ENCODE results near the gene SUPT16H. TPM values are rescaled to one million over a fixed set of nuclear protein-coding genes. Genes with fewer than 3 reads are reported as not detected.
"Not testable (repeated sequence)": the region's sequence is repeated elsewhere in the genome, so short reads cannot be mapped to it uniquely, and the experiment has no call there.

The SUPT16H gene
- total RNA-seq: 52.6 TPM
- long read RNA-seq, full-length matches to known transcripts: 6 of 174 reads
- long read RNA-seq, partial matches to known transcripts: 152 of 174 reads
- long read RNA-seq, other reads (novel, unspliced or antisense): 16 of 174 reads

DNA sequence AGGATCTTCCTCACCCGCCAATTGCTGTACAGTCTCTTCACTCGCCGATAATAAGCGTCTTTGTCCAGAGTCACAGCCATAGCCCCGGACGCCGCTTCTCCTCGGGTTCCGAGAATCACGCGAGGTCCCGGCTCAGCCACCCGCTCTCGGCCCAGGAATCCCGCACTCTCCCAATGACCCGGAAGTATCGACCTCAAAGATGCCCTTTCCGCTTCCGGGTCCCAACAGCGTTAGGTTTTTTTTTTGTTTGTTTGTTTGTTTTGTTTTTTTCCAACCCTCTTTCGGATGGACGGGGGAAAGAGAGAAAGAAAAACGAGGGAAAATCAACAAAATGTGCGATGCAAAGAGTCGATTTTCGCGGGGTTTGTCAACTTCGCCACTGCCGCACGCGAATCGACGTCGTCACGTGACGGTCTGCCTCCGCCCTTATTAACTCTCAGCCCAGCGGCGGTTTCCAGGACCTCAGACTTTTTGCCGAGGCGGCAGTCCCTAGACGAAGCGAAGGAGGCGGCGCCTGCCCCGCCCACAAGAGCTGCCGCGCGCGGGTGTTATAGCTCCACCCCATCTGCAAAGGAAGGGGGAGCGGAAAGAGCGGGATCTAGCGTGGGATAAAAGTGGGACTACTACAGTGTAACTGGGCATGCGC, at the start of gene SUPT16H:
Gene SUPT16H, minus strand, starts transcription at position 172 of the 646 bp plus-strand sequence. Its CDS starts 92 bp downstream, at position 80.
- DNase-seq (ENCODE audit: low spot score): peak; percentile 99

DNA sequence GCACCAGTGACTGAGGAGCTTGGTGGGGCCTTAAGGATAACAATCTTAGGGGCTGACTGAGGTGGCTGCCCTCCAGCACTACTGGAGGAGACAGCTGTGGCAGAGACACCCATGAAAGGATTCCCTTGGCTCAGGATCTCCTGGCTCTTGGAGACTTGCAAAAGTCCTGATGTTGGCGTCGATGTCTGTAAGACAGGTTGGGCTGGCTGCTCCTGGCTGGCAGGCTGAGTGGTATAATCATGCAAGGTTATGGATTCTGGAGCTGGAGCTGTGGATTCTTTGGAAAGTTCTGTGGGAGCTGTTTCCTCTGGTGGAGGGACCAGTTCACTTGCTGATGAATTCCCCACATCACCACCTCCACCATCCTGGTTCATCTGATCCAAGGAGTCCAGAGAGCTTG, 47.3 kb upstream of the SUPT16H start:
- DNase-seq (ENCODE audit: low spot score): no peak

DNA sequence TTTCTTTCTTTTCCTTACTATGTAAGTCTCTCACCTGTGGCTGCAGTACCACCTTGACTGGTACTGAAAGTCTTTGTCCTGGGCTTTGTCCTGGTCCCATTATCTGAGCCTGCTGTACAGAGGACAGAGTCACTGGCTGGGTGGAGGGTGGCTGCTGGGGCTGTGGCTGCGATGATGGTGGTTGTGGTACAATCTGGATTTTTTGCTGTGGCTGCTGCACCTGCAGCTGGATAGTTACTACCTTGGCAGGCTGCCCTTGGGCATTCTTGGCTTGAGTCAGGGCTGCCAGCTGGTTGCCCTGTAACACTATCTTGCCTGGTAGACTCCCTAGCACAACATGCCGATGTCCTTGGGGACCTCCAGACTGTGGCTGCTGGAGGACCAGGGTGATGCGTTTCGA, 45.1 kb upstream of the SUPT16H start:
- DNase-seq (ENCODE audit: low spot score): no peak

DNA sequence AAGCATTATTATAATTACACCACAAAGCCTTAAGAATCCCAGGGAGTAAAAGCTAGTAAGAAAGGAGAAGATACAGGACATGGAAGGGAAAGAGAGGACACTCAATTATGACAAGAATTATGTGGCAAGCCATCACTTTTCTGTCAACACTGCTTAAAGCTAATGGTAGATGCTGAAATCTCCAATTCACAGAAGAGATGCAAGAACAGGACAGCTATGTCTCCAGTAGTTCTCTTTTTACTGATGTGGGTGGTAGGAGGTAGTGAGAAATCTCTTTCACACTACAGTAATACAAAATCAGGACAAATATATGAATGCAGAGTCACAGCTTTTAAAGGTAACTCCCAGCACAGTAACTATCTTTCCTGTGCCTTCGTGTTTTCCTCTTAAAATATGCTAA, 42.9 kb upstream of the SUPT16H start:
- no peak for DNase-seq (ENCODE audit: low spot score)

DNA sequence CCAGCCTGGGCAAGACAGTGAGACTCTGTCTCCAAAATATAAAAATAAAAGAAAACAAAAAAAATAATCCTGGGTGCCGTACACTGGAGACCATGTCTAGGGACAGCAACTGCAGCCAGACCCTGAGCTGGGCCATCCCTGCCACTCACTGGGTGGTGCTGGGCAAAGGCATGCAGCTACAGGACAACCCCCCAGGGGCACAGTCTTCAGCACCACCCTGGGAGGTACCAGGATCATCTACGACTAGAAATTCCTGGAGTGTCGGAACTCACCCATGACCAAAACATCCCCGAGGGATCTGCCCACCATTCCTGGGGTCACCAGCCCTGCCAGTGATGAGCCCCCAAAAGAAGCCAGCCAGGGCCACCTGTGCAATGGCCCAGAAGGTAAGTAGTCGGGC, 35.7 kb upstream of the SUPT16H start:
- DNase-seq (ENCODE audit: low spot score): no peak

DNA sequence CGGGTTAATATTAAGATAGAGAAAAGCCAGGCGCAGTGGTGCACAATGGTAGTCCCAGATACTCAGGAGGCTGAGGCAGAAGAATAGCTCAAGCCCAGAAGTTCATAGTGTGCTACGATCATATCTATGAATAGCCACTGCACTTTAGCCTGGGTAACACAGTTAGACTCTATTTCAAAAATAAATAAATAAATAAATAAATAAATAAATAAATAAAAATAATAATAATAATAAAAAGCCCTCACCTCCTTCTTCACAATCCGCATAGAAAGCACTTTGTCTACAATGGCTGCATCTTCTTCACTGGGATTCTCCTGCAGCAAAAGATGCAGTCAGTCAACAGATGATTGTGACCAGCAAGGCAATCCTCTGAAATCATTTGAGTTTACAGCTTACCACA, 31.5 kb upstream of the SUPT16H start:
- no peak for DNase-seq (ENCODE audit: low spot score)

DNA sequence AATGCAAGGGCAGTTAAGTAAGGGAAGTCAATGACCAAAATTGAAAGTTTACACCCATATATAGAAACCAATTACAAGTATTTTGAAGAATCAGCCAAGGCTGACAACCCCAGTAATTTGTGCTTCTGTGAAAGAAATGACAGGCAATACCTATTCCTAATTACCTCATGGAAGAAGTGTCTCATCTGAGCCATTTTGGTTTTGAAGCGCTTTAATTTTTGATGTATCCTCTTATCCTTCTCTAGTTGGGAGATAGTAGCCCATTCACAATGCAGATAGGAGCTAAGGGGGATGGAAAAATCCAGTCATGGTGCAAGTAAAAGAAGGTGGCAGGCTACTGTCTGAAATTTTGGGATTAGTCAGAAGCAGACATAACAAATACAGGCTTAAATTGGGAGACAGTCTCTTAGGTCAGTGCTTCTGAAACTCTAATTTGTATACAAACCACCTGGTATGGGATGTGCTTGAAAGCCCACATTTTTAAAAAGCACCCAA, 30.4 kb upstream of the SUPT16H start:
- DNase-seq (ENCODE audit: low spot score): no peak

DNA sequence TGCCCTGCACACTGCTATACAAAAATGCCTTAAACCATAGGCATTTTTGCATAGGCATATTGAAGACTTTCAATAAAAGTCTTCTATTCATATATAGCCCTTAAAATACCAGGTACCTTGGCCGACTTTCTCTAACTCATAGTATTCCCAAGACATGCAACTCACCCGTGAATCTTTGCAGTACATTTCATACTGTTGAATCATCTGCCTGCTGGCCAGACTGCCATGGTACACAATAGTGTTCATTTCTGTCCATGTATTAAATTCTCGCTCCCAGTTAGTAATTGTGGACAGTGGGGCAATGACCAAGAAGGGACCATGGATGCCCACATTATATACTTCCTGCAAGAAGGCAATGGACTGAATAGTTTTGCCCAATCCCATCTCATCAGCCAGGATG, 24.3 kb upstream of the SUPT16H start:
- DNase-seq (ENCODE audit: low spot score): no peak

DNA sequence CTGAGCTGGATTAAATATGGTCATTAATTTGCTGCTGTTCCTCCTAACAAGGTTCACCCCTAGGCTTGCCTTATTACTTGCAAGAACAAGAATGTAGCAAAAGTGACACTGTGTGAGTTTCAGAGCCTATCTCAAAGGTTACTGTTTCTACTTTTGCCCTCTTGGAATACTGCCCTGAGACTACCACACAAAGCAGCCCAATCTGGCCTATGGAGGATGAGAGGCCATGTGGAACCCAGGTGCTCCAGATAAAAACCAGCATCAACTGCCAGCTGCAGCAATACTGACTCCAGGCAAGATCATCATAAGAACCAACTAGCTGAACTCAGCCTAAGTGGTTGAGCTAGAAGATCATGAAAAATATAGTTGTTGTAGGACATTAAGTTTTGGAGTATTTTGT, 22.4 kb upstream of the SUPT16H start:
- no peak for DNase-seq (ENCODE audit: low spot score)

DNA sequence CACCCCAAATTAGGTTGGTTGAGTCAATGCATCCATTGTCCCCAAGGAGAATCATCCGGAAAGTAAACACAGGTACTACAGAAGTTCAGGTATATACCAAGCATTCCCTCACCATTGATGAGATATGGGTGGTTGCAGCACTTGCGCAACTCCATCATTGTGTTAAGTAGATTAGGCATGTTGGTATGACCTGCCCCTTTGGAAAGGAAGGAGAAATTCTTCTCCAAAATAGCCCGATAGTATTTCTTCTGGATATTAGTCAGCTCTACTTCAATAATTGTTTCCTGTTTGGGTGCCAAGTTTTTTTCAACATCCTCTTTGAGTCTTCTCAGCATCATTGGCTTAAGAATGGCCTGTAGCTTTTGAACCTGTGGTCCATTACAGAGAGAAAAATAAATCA, 21.3 kb upstream of the SUPT16H start:
- no peak for DNase-seq (ENCODE audit: low spot score)

DNA sequence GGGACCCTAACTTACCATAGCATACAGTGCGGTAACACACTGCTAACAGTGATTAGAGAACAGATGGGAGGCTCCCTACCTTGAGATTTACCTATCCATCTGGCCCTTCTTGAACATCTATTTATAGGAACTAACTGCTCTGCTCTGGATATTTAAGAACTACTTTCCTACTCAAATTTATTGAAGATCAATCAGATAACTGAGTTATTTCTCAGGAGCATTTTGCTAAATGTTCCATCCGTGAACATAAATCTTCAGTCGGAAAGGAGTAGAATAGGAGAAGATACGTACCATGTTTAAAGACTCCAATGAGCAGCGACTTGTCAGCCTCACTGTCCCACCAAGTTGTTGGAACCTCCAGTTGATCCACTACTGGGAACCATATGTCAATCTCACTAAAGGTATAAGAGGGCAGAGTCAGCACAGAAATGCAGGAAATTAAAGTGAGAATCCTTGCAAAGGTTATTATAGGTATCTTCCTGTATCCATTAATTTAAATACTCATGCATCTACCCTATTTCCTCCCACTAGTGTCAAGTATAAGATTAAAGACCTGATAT, 15.6 kb upstream of the SUPT16H start:
- DNase-seq (ENCODE audit: low spot score): no peak

DNA sequence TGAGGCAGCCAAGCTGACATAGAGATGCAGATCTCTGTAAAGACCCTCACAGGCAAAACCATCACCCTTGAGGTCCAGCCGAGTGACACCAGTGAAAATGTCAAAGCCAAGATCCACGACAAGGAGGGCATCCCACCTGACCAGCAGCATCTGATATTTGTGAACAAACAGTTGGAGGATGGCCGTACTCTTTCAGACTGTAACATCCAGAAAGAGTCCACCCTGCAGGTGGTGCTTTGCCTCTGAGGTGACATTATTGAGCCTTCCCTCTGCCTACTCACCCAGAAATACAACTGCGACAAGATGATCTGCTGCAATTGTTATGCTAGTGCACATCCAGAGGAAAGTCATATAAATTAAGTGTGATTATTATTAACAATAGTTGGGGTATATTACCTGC, 15.1 kb upstream of the SUPT16H start:
- DNase-seq (ENCODE audit: low spot score): no peak

DNA sequence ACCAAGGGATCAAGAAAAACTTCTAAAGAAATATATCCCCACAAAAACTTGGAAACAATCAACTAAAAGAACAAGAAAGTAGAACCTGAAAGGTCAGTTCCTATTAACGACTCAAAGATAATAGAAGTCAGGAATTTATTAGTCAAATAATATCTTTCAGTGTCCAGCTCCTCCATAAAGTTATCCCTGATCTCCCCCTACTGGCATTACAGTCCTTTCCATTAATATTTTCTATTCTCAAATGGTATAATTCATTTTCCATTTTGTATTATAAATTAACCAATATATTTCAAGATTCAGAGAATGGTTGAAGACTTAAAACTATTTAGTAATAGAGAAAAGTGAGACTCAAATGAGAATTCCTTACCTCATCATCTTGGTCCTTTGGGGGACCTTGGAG, 11.6 kb upstream of the SUPT16H start:
- no peak for DNase-seq (ENCODE audit: low spot score)

DNA sequence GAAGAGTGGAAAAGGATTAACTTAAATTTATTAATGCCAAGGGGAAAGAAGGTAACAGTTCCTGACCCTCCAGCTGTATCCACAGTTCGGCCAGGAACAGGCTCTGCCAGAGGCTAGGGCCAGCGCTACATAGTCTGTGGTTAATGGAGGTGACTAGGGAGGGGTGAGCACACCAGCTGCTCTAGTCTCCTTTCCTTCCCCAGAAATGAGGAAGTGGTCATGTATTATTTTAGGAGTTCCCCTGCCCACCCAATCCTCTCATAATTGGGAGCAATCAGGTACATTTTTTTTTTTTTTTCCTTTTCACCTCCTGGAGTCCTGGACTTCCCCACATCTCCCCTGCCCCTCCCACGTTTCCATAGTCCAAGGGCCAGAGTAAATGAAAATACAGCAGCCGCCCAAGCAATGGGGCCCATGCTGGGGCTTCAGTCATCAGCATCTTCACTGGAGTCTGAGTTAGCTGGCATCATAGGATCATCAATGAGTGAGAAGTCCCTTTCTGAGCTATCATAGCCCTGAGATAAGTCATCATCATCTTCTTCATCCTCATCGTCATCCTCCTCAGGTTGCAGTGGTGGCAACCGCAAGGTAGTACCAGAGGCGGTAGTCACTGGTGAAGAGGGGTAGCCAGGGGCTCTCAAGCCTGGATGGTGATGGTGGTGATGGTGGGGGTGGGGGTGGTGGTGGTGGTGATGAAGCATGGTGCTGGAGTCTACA, 1.5 kb upstream of the SUPT16H start:
- no peak for DNase-seq (ENCODE audit: low spot score)

DNA sequence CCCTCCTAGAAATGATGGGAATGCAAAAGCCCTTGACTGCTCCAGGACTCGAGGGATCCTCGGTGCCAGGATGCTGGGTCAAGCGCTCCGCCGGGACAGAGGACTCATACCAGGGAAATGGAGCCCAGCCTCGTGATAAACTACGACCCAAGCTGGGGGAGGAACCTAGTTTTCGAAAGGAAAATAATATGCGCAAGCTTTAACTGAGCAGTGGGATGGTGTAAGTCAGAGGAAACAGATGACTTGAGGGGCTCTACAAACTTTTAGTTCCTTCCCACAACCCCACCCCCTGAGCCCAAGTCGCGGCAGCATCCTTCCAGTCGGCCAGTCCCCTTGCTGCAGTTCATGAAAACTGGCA, 654 bp upstream of the SUPT16H start:
- DNase-seq (ENCODE audit: low spot score): no peak

DNA sequence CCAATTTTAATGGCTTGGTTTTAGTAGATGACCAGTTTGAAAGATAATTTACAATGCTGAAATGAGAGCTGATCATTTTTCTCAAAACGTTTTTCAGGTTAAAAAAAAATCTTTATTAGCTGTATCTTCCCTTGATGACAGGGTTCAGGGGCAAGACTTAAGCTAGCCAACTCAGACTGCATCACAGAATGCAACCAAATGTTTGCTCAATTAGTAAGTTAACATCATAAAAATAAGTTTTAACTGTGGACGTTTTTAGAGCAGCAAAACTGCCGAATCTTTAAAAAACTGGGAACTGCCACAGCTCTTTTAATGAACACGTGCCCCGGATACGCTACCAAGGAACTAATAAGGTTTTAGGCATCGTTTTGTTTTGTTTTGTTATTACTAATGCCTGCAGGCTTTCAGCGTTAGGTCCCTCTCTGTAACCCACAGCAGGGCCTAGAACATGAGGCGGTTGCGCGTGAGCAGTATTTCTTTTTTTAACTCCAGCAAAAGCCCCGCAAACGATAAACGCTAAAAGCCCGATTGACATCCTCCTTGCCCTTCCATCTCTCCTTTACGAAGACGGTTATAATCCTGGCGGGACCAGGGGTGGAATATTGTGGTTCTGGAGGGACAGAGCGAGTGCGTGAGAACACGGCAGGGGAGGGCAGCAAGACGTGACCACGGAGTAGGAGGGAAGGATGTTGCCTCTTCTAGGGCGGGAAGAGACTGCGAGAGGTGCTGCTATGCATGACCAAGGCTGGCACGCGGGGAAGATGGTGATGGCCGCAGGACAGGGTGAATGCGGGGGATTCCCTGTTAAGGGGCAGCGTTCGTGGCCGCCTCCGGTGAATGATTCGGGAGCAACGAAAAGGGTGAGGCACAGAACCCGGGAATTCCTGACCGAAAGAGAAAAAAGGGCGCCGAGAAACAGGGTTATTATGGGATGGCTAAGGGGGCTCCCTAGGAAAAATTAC, 652 bp downstream of the SUPT16H start:
- DNase-seq (ENCODE audit: low spot score): no peak

DNA sequence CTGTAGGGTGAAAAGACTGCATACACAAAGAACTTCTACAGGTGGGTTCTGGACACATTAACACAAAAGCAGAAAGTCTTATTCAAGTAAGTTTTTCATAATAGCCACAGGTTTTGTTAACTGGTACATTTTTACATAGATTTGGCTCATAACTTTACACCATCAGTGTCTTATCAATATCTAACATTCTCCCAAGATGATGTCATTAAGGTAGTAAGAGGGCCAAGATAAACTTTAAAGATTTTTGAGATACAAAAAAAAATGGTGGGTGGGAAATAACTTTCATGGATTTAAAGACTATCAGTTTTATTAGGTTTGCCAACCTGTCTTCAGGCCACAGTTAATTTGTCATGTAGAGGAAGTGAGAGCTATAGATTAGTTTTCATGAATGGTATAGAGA, 1.7 kb downstream of the SUPT16H start:
- DNase-seq (ENCODE audit: low spot score): no peak

DNA sequence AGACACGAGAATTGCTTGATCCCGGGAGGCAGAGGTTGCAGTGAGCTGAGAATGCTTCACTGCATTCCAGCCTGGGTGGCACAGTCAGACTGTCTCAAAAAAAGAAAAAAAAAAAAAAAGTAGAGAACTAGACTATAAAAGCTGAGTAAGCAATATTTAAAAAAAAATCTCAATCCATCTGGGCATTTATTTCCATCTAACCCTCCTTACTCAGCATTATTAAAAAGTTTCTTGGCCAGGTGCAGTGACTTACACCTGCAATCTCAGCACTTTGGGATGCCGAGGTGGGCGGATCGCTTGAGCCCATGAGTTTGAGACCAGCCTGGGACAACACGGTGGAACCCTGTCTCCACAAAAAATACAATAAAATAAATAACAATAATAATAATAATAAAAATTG, 4.5 kb downstream of the SUPT16H start:
- DNase-seq (ENCODE audit: low spot score): no peak

DNA sequence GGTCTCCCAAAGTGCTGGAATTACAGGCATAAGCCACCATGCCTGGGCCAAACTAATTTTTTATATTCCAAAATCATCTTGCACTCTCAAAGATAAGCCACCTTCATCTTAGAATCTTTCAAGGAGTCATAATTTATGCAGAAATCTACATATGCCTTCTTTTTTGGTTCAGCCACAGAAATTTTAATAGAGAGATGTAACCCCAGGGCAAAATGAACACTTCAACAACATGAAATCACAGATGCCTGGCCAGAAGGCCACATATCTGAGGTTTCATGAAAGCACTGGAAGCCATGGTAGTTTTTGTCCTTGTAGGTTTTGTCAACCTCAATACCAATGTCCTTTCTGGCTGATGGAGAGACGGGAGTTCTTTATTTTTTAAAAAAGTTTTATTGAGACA, 9.8 kb downstream of the SUPT16H start:
- DNase-seq (ENCODE audit: low spot score): no peak

DNA sequence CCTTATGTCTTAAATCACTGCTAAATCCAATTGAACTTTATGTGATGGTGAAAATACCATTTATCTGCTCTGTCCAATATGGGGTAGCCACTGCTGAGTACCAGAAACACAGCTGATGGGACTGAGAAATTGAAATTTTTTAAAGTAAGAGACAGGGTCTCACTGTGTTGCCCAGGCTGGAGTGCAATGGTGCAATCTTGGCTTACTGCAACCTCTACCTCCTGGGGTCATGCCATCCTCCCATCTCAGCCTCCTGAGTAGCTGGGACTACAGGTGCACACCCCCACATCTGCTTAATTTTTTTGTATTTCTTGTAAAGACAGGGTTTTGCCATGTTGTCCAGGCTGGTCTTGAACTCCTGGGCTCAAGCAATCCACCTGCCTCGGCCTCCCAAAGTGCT, 11.0 kb downstream of the SUPT16H start:
- not testable (repeated sequence) for DNase-seq (ENCODE audit: low spot score)

DNA sequence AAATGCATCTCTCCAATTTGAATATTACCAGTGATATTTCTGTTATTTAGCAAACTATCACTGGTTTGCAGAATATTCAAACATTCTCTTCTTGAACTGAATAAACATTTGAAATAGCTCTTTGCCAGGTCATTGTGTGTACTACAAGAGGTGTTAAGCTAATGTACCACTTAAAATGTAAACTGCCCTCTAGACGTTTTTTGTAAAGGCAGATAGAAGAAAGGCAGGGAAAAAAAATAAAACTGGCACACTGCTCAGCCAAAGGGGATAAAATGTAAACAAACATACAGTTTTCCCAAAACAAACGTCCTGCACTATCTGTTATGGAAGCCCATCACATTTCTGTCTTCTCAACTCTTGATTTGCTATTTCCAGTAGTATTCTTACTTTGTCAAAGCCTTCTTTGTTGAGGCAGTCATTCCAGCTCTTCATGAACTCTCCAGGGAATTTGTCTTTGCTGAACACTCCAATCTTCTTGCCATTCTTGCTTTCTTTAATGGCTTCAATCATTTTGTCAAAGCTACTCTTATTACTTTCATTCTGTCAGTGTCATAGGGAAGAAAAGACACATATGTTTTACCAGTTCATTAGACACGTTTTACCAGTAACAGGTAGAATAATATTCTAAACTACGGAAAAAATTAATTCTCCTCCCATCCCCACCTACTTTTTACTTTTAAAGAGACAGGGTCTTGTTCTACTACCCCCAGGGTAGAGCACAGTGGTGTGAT, 13.7 kb downstream of the SUPT16H start:
- DNase-seq (ENCODE audit: low spot score): no peak
